Fibroblast of lung (primary cell): ENCODE measurements around the gene ZCCHC17. TPM values are rescaled to one million over a fixed set of nuclear protein-coding genes. Genes with fewer than 3 reads are reported as not detected.

Experiments
- DNase-seq, 2 donors: peaks; one replicate each; pipeline versions ENCODE4 v3.0.0 to v3.0.0-alpha.2; 2010; ENCODE audit warnings: low read depth in 2 of 2
- H2AFZ ChIP-seq: 2 replicates; pipeline ENCODE4 v1.5.1; 2012; ENCODE audit warnings: low read length, control low read depth, inconsistent platforms
- H3K27ac ChIP-seq: 2 replicates; pipeline ENCODE4 v1.5.1; 2011; ENCODE audit warnings: low read length, control low read depth; ENCODE audit not compliant: insufficient read depth
- H3K27me3 ChIP-seq: 2 replicates; pipeline ENCODE4 v1.5.1; 2011; ENCODE audit warnings: mild to moderate bottlenecking, low read length; ENCODE audit not compliant: control insufficient read depth, insufficient read depth
- H3K36me3 ChIP-seq: 2 replicates; pipeline ENCODE4 v1.5.1; 2011; ENCODE audit warnings: low read length; ENCODE audit not compliant: control insufficient read depth, insufficient read depth
- H3K4me1 ChIP-seq: 2 replicates; pipeline ENCODE4 v1.5.1; 2011; ENCODE audit warnings: low read length; ENCODE audit not compliant: control insufficient read depth, insufficient read depth; ENCODE audit errors: extremely low read depth
- H3K4me2 ChIP-seq: 2 replicates; pipeline ENCODE4 v1.5.1; 2011; ENCODE audit warnings: low read length, control low read depth; ENCODE audit not compliant: insufficient read depth; ENCODE audit errors: extremely low read depth
- H3K4me3 ChIP-seq, 4 experiments: fragments of 200-600 bp in 1 of 4; sonication (generic) in 1 of 4; replicated peaks in 1 of 4; 2 replicates each; pipeline ENCODE4 v1.5.1; 2011 to 2016; ENCODE audit warnings: low read length in 4 of 4, low read depth in 3 of 4, mild to moderate bottlenecking in 3 of 4, control low read depth in 2 of 4, inconsistent platforms in 1 of 4, mixed read lengths in 1 of 4; ENCODE audit not compliant: insufficient read depth in 1 of 4; ENCODE audit errors: control extremely low read depth in 1 of 4
- H3K79me2 ChIP-seq: 2 replicates; pipeline ENCODE4 v1.5.1; 2012; ENCODE audit warnings: mild to moderate bottlenecking, low read length, inconsistent platforms; ENCODE audit not compliant: control insufficient read depth, insufficient read depth
- H3K9ac ChIP-seq: 2 replicates; pipeline ENCODE4 v1.5.1; 2011; ENCODE audit warnings: mild to moderate bottlenecking, low read length, control low read depth; ENCODE audit not compliant: insufficient read depth
- H3K9me3 ChIP-seq: 2 replicates; pipeline ENCODE4 v1.5.1; 2012; ENCODE audit warnings: low read depth, low read length; ENCODE audit not compliant: control insufficient read depth, insufficient read depth
- H4K20me1 ChIP-seq: 2 replicates; pipeline ENCODE4 v1.5.1; 2011; ENCODE audit warnings: low read length; ENCODE audit not compliant: control insufficient read depth, insufficient read depth; ENCODE audit errors: extremely low read depth
- EZH2 ChIP-seq: IDR thresholded peaks from 2 replicates; pipeline ENCODE4 v1.5.1; 2012; ENCODE audit warnings: low read length, control low read depth, mild to moderate bottlenecking; ENCODE audit errors: missing control alignments
- polyA plus RNA-seq, 2 donors: library from polyadenylated mRNA; depleted of rRNA in 1 of 2; stranded (reverse) in 1 of 2; unstranded in 1 of 2; fragments of >200 nt; gene quantifications; 2 replicates each; pipeline ENCODE4 v1.2.1, GENCODE V29; 2011 to 2012; ENCODE audit warnings: missing spikeins in 1 of 2
- total RNA-seq: library from RNA; depleted of rRNA; stranded (reverse); fragments of >200 nt; gene quantifications from 2 replicates; pipeline ENCODE4 v1.2.1, GENCODE V29; 2014
- TF ChIP-seq, protein P1 (sequence below), 2 donors: IDR thresholded peaks in 1 of 2; conservative IDR thresholded peaks in 1 of 2; 1 replicate in 1 of 2; 2 replicates in 1 of 2; pipeline ENCODE4 v1.5.1; 2011 to 2012; ENCODE audit warnings: low read length in 2 of 2, control low read depth in 1 of 2, inconsistent platforms in 1 of 2, low read depth in 1 of 2, mild to moderate bottlenecking in 1 of 2

ZCCHC17 gene
- total and polyA plus RNA-seq, 2 donors (not counting 1 experiment from before 2014, with no cell fraction given) = 34.0 to 62.3 TPM

DNA sequence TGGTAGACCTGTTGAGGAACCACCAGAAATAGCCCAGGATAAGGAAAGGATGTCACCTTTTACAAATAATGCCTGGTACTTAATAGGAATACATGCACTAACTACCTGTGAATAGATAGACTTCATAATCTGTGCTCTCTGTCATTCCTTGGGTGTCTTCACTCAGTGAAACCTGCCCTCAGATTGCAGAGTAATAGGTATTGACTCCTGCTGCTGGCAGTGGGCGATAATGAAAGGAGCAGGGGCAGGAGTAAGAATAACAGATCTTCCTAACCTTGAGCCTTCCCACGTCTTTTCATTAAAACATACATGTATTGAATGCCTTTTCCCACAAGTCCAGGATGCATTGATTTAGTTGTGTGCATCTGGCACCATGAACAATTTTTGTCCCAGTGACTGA, 59.6 kb downstream of the ZCCHC17 start:
- H3K9me3 ChIP-seq = no peaks in the 10 kb centered on the region
- H3K4me3 ChIP-seq = no peak overlapping the region
- H3K79me2 ChIP-seq = no peaks in the 10 kb centered on the region
- H4K20me1 ChIP-seq = no peaks in the 10 kb centered on the region
- H3K4me2 ChIP-seq = no peak overlapping the region
- H3K27me3 ChIP-seq = no peaks in the 10 kb centered on the region
- no peak overlapping the region for H3K9ac ChIP-seq
- peaks cover 2% of the 10 kb centered on the region for H3K4me1 ChIP-seq
- no peak overlapping the region for H2AFZ ChIP-seq
- TF ChIP-seq, protein P1, sequence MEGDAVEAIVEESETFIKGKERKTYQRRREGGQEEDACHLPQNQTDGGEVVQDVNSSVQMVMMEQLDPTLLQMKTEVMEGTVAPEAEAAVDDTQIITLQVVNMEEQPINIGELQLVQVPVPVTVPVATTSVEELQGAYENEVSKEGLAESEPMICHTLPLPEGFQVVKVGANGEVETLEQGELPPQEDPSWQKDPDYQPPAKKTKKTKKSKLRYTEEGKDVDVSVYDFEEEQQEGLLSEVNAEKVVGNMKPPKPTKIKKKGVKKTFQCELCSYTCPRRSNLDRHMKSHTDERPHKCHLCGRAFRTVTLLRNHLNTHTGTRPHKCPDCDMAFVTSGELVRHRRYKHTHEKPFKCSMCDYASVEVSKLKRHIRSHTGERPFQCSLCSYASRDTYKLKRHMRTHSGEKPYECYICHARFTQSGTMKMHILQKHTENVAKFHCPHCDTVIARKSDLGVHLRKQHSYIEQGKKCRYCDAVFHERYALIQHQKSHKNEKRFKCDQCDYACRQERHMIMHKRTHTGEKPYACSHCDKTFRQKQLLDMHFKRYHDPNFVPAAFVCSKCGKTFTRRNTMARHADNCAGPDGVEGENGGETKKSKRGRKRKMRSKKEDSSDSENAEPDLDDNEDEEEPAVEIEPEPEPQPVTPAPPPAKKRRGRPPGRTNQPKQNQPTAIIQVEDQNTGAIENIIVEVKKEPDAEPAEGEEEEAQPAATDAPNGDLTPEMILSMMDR (conservative IDR thresholded peaks at IDR 0.05 in 1 of 2, IDR thresholded peaks at IDR 0.05 in 1 of 2; ENCODE audit: low read depth in 1 of 2, low read length in 2 of 2) = no peak
- no peak for TF ChIP-seq EZH2
- H3K36me3 ChIP-seq = no peaks in the 10 kb centered on the region
- no peak overlapping the region for H3K27ac ChIP-seq
- DNase-seq = no peak

DNA sequence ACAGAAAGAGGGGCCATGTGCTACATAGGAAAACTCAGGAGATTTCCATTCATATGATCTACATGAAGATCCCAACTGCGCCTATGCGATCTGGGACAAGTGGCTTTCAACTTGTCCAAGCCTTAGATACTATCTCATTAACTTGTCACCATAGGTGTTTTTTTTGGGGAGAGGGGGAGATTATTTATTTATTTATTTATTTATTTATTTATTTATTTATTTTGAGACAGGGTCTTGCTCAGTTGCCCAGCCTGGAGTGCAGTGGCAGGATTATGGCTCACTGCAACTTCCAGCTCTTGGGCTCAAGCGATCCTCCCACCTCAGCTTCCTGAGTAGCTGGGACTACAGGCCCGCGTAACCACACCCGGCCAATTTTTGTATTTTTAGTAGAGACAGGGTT, 64.8 kb downstream of the ZCCHC17 start:
- Histone ChIP-seq H3K27me3 (no peaks in the 10 kb centered on the region), H3K4me2 (no peak overlapping the region), H4K20me1 (no peaks in the 10 kb centered on the region), H3K79me2 (no peaks in the 10 kb centered on the region), H3K9ac (no peak overlapping the region), H3K27ac (no peak overlapping the region), H2AFZ (no peak overlapping the region), H3K9me3 (no peaks in the 10 kb centered on the region), H3K4me3 (no peak overlapping the region), H3K36me3 (peaks cover 9% of the 10 kb centered on the region), H3K4me1 (no peaks in the 10 kb centered on the region)
- no peak for DNase-seq
- no peak for TF ChIP-seq EZH2
- TF ChIP-seq, protein P1 (conservative IDR thresholded peaks at IDR 0.05 in 1 of 2, IDR thresholded peaks at IDR 0.05 in 1 of 2; ENCODE audit: low read depth in 1 of 2, low read length in 2 of 2) = no peak

DNA sequence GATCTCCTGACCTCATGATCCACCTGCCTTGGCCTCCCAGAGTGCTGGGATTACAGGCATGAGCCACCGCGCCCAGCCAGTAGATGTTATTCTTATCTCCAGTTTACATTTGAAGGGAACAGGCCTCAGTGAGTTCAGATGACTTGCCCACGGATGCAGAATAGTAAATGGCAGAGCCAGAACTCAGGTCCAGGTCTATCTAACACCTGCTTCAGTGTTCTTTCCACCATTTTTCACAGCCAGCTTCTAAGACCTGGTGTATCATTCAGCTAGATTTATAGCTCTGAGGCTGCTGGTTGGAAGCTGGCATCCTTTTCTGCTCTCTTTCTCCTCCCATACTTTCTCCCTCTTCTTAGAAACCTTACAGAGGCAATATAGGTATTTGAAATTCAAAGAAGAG, 65.2 kb downstream of the ZCCHC17 start:
- no peaks in the 10 kb centered on the region for H4K20me1 ChIP-seq
- TF ChIP-seq EZH2 = no peak
- TF ChIP-seq, protein P1 (conservative IDR thresholded peaks at IDR 0.05 in 1 of 2, IDR thresholded peaks at IDR 0.05 in 1 of 2; ENCODE audit: low read depth in 1 of 2, low read length in 2 of 2) = no peak
- no peaks in the 10 kb centered on the region for H3K79me2 ChIP-seq
- no peak overlapping the region for H2AFZ ChIP-seq
- no peaks in the 10 kb centered on the region for H3K9me3 ChIP-seq
- H3K27ac ChIP-seq = no peak overlapping the region
- H3K36me3 ChIP-seq = peaks cover 9% of the 10 kb centered on the region
- no peak overlapping the region for H3K9ac ChIP-seq
- no peaks in the 10 kb centered on the region for H3K4me1 ChIP-seq
- no peaks in the 10 kb centered on the region for H3K27me3 ChIP-seq
- H3K4me2 ChIP-seq = no peak overlapping the region
- DNase-seq = no peak
- no peak overlapping the region for H3K4me3 ChIP-seq
